NCI-H82 (cell line): ENCODE results near the gene SAMD4A.
A peak's percentile ranks its signal among the peaks of the same experiment; 100 is the strongest.

Experiments
- DNase-seq: peaks from one replicate; lab custom pipeline; 2025; lab: John Stamatoyannopoulos, UW

The SAMD4A gene

GRCh38 chr14:54660604-54661111 lies 93.7 kb downstream of the SAMD4A start:
- no peak for DNase-seq

- peak; percentile 50 for DNase-seq
Measured at GRCh38 chr14:54662491-54663133, 95.7 kb downstream of the SAMD4A start.

- no peak for DNase-seq
Measured at GRCh38 chr14:54664961-54665360, 98.0 kb downstream of the SAMD4A start.

GRCh38 chr14:54665946-54666345 lies 99.0 kb downstream of the SAMD4A start:
- DNase-seq, result no peak

GRCh38 chr14:54667026-54667744 lies 100.3 kb downstream of the SAMD4A start:
- DNase-seq, result no peak

GRCh38 chr14:54667764-54668163 lies 100.8 kb downstream of the SAMD4A start:
- DNase-seq, result no peak

GRCh38 chr14:54669721-54670561 lies 103.0 kb downstream of the SAMD4A start:
- peak; percentile 4 for DNase-seq

GRCh38 chr14:54671537-54671936 lies 104.6 kb downstream of the SAMD4A start:
- DNase-seq, result no peak

GRCh38 chr14:54672181-54672580 lies 105.3 kb downstream of the SAMD4A start:
- no peak for DNase-seq

GRCh38 chr14:54672688-54673087 lies 105.8 kb downstream of the SAMD4A start:
- no peak for DNase-seq

GRCh38 chr14:54673193-54674045 lies 106.5 kb downstream of the SAMD4A start:
- DNase-seq, result no peak

GRCh38 chr14:54674046-54674741 lies 107.3 kb downstream of the SAMD4A start:
- no peak for DNase-seq

GRCh38 chr14:54675236-54676128 lies 108.6 kb downstream of the SAMD4A start:
- DNase-seq, result no peak

GRCh38 chr14:54676812-54677708 lies 110.1 kb downstream of the SAMD4A start:
- DNase-seq, result no peak

GRCh38 chr14:54680651-54681050 lies 113.7 kb downstream of the SAMD4A start:
- no peak for DNase-seq

- DNase-seq, result peak; percentile 74
Measured at GRCh38 chr14:54681811-54682261, 114.9 kb downstream of the SAMD4A start.

- no peak for DNase-seq
Measured at GRCh38 chr14:54682578-54682977, 115.7 kb downstream of the SAMD4A start.

GRCh38 chr14:54683882-54684794 lies 117.2 kb downstream of the SAMD4A start:
- DNase-seq, result no peak
